WTC11 (cell line): Measurements from ENCODE around the gene PLTP. TPM values are rescaled to one million over a fixed set of nuclear protein-coding genes. Genes with fewer than 3 reads are reported as not detected.

Experiments used
- ATAC-seq: fragments of 200-7000 bp; cut with Tn5 transposase; 2 replicates; pipeline ENCODE4 v1.10.0; 2021; ENCODE audit warnings: mild to moderate bottlenecking, moderate library complexity
- CTCF ChIA-PET: fragments of 300-600 bp; sonication (Branson Sonifier 250); formaldehyde crosslinking; loops from one replicate; lab custom pipeline; 2021; ENCODE audit warnings: antibody characterized with exemption; lab: Charles Lee
- POLR2A ChIA-PET: fragments of 350-600 bp; sonication (Branson Sonifier 250); formaldehyde crosslinking; loops from one replicate; lab custom pipeline; 2021; ENCODE audit warnings: antibody characterized with exemption; lab: Charles Lee
- DNase-seq: peaks from one replicate; pipeline ENCODE4 v3.0.0; 2021; ENCODE audit warnings: low spot score
- H3K27ac Mint-ChIP-seq: 2 replicates; pipeline ENCODE4 v1.8.0; 2021; ENCODE audit warnings: mixed read lengths
- H3K27me3 Mint-ChIP-seq: 2 replicates; pipeline ENCODE4 v1.8.0; 2021; ENCODE audit warnings: low read depth, mild to moderate bottlenecking, moderate library complexity, mixed read lengths
- H3K36me3 Mint-ChIP-seq: 2 replicates; pipeline ENCODE4 v1.8.0; 2021; ENCODE audit warnings: mixed read lengths
- H3K4me1 Mint-ChIP-seq: 2 replicates; pipeline ENCODE4 v1.8.0; 2022; ENCODE audit warnings: mixed read lengths
- H3K4me3 Mint-ChIP-seq: 2 replicates; pipeline ENCODE4 v1.8.0; 2021; ENCODE audit warnings: mild to moderate bottlenecking, moderate library complexity, mixed read lengths
- H3K9me3 Mint-ChIP-seq: 2 replicates; pipeline ENCODE4 v1.8.0; 2021; ENCODE audit warnings: mixed read lengths
- ELF4 ChIP-seq: sonication (generic); formaldehyde crosslinking; IDR thresholded peaks from 2 replicates; pipeline ENCODE4 v1.8.1; 2022; ENCODE audit warnings: low read depth, mild to moderate bottlenecking, moderate library complexity, missing genetic modification reagents
- ETV6 ChIP-seq: sonication (generic); formaldehyde crosslinking; IDR thresholded peaks from 2 replicates; pipeline ENCODE4 v1.8.1; 2022; ENCODE audit warnings: mild to moderate bottlenecking, missing genetic modification reagents
- FOXP4 ChIP-seq: sonication (generic); formaldehyde crosslinking; IDR thresholded peaks from 2 replicates; pipeline ENCODE4 v1.8.0; 2022; ENCODE audit warnings: mild to moderate bottlenecking, missing genetic modification reagents
- GTF2I ChIP-seq: fragments of 250-450 bp; sonication (Bioruptor Pico); conservative IDR thresholded peaks from 2 replicates; pipeline ENCODE4 v1.4.0; 2021; ENCODE audit warnings: mild to moderate bottlenecking
- HMGXB4 ChIP-seq: sonication (generic); formaldehyde crosslinking; IDR thresholded peaks from 2 replicates; pipeline ENCODE4 v1.8.1; 2023; ENCODE audit warnings: mild to moderate bottlenecking, moderate library complexity, missing genetic modification reagents
- MAX ChIP-seq: sonication (generic); formaldehyde crosslinking; IDR thresholded peaks from 2 replicates; pipeline ENCODE4 v1.8.0; 2022; ENCODE audit warnings: mild to moderate bottlenecking, missing genetic modification reagents
- MYBL2 ChIP-seq: sonication (generic); formaldehyde crosslinking; IDR thresholded peaks from 2 replicates; pipeline ENCODE4 v1.8.1; 2023; ENCODE audit warnings: mild to moderate bottlenecking, moderate library complexity, missing genetic modification reagents
- NR2C2 ChIP-seq: sonication (generic); formaldehyde crosslinking; IDR thresholded peaks from 2 replicates; pipeline ENCODE4 v1.8.0; 2022; ENCODE audit warnings: mild to moderate bottlenecking, missing genetic modification reagents
- OVOL2 ChIP-seq: fragments of 250-450 bp; sonication (Bioruptor Pico); IDR thresholded peaks from 2 replicates; pipeline ENCODE4 v1.9.0; 2021; ENCODE audit warnings: mild to moderate bottlenecking, borderline replicate concordance
- PREB ChIP-seq: sonication (generic); formaldehyde crosslinking; IDR thresholded peaks from 2 replicates; pipeline ENCODE4 v1.8.1; 2022; ENCODE audit warnings: mild to moderate bottlenecking, missing genetic modification reagents, moderate library complexity, borderline replicate concordance
- SOX15 ChIP-seq: fragments of 250-450 bp; sonication (Bioruptor Pico); IDR thresholded peaks from 2 replicates; pipeline ENCODE4 v1.9.0; 2021; ENCODE audit warnings: mild to moderate bottlenecking
- TEAD1 ChIP-seq: sonication (generic); formaldehyde crosslinking; IDR thresholded peaks from 2 replicates; pipeline ENCODE4 v1.8.0; 2022; ENCODE audit warnings: mild to moderate bottlenecking, missing genetic modification reagents
- ZNF138 ChIP-seq: sonication (generic); formaldehyde crosslinking; conservative IDR thresholded peaks from 2 replicates; pipeline ENCODE4 v1.8.1; 2022; ENCODE audit warnings: mild to moderate bottlenecking, moderate library complexity, missing genetic modification reagents
- ZNF263 ChIP-seq: sonication (generic); formaldehyde crosslinking; IDR thresholded peaks from 2 replicates; pipeline ENCODE4 v1.8.1; 2022; ENCODE audit warnings: low read depth, mild to moderate bottlenecking, moderate library complexity, missing genetic modification reagents
- ZNF317 ChIP-seq: sonication (generic); formaldehyde crosslinking; IDR thresholded peaks from 2 replicates; pipeline ENCODE4 v1.8.1; 2023; ENCODE audit warnings: low read depth, mild to moderate bottlenecking, moderate library complexity, missing genetic modification reagents, borderline replicate concordance
- ZSCAN18 ChIP-seq: fragments of 250-450 bp; sonication (Bioruptor Pico); IDR thresholded peaks from 2 replicates; pipeline ENCODE4 v2.1.2; 2022; ENCODE audit warnings: mild to moderate bottlenecking, moderate library complexity
- total RNA-seq: library from RNA; stranded (reverse); gene quantifications from 3 replicates; pipeline ENCODE4 v1.2.3, GENCODE V29; 2021
- TF ChIP-seq, protein P1 (sequence below): sonication (generic); formaldehyde crosslinking; IDR thresholded peaks from 2 replicates; pipeline ENCODE4 v1.8.1; 2022; ENCODE audit warnings: mild to moderate bottlenecking, moderate library complexity, missing genetic modification reagents
- TF ChIP-seq, protein P2 (sequence below): fragments of 250-450 bp; sonication (Bioruptor Pico); IDR thresholded peaks from 2 replicates; pipeline ENCODE4 v1.9.0; 2021; ENCODE audit warnings: mild to moderate bottlenecking
- TF ChIP-seq, protein P3 (sequence below): fragments of 250-450 bp; sonication (Bioruptor Pico); IDR thresholded peaks from 2 replicates; pipeline ENCODE4 v1.9.0; 2021; ENCODE audit warnings: mild to moderate bottlenecking
- TF ChIP-seq, protein P4 (sequence below): sonication (generic); formaldehyde crosslinking; IDR thresholded peaks from 2 replicates; pipeline ENCODE4 v1.8.0; 2023; ENCODE audit warnings: missing genetic modification reagents, mild to moderate bottlenecking, borderline replicate concordance

The PLTP gene
- total RNA-seq, 1 experiment from 2014 or later: 109 TPM

DNA sequence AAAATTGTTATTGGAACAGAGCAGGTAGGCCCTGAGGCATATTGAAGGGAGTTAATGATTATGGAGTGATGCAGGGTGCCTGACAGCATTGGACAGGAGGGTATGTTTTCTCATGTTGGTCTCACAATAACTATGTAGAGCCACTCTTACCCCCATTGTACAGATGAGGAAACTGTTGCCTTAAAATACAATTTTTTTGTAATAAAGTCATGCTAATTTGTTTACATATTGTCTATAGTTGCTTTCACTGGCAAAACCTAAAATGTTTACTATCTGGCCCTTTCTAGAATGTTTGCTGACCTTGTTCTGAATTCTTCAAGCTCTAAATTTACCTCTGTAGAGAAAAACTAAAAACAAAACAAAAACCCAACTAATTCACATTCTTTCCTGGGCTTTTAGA lies 60.5 kb downstream of the PLTP start (continued):
- TF ChIP-seq, protein P1, sequence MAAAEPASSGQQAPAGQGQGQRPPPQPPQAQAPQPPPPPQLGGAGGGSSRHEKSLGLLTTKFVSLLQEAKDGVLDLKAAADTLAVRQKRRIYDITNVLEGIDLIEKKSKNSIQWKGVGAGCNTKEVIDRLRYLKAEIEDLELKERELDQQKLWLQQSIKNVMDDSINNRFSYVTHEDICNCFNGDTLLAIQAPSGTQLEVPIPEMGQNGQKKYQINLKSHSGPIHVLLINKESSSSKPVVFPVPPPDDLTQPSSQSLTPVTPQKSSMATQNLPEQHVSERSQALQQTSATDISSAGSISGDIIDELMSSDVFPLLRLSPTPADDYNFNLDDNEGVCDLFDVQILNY (CRISPR knock-in tag): no peak
- no peak for TF ChIP-seq NR2C2 (CRISPR knock-in tag)
- TF ChIP-seq ZNF263 (CRISPR knock-in tag): no peak
- TF ChIP-seq TEAD1: no peak
- no peak for TF ChIP-seq MAX (CRISPR knock-in tag)
- TF ChIP-seq PREB (CRISPR knock-in tag): no peak
- no peak for TF ChIP-seq HMGXB4
- TF ChIP-seq, protein P2, sequence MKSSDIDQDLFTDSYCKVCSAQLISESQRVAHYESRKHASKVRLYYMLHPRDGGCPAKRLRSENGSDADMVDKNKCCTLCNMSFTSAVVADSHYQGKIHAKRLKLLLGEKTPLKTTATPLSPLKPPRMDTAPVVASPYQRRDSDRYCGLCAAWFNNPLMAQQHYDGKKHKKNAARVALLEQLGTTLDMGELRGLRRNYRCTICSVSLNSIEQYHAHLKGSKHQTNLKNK (CRISPR knock-in tag): no peak
- TF ChIP-seq, protein P3, sequence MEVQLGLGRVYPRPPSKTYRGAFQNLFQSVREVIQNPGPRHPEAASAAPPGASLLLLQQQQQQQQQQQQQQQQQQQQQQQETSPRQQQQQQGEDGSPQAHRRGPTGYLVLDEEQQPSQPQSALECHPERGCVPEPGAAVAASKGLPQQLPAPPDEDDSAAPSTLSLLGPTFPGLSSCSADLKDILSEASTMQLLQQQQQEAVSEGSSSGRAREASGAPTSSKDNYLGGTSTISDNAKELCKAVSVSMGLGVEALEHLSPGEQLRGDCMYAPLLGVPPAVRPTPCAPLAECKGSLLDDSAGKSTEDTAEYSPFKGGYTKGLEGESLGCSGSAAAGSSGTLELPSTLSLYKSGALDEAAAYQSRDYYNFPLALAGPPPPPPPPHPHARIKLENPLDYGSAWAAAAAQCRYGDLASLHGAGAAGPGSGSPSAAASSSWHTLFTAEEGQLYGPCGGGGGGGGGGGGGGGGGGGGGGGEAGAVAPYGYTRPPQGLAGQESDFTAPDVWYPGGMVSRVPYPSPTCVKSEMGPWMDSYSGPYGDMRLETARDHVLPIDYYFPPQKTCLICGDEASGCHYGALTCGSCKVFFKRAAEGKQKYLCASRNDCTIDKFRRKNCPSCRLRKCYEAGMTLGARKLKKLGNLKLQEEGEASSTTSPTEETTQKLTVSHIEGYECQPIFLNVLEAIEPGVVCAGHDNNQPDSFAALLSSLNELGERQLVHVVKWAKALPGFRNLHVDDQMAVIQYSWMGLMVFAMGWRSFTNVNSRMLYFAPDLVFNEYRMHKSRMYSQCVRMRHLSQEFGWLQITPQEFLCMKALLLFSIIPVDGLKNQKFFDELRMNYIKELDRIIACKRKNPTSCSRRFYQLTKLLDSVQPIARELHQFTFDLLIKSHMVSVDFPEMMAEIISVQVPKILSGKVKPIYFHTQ: no peak
- TF ChIP-seq, protein P4, sequence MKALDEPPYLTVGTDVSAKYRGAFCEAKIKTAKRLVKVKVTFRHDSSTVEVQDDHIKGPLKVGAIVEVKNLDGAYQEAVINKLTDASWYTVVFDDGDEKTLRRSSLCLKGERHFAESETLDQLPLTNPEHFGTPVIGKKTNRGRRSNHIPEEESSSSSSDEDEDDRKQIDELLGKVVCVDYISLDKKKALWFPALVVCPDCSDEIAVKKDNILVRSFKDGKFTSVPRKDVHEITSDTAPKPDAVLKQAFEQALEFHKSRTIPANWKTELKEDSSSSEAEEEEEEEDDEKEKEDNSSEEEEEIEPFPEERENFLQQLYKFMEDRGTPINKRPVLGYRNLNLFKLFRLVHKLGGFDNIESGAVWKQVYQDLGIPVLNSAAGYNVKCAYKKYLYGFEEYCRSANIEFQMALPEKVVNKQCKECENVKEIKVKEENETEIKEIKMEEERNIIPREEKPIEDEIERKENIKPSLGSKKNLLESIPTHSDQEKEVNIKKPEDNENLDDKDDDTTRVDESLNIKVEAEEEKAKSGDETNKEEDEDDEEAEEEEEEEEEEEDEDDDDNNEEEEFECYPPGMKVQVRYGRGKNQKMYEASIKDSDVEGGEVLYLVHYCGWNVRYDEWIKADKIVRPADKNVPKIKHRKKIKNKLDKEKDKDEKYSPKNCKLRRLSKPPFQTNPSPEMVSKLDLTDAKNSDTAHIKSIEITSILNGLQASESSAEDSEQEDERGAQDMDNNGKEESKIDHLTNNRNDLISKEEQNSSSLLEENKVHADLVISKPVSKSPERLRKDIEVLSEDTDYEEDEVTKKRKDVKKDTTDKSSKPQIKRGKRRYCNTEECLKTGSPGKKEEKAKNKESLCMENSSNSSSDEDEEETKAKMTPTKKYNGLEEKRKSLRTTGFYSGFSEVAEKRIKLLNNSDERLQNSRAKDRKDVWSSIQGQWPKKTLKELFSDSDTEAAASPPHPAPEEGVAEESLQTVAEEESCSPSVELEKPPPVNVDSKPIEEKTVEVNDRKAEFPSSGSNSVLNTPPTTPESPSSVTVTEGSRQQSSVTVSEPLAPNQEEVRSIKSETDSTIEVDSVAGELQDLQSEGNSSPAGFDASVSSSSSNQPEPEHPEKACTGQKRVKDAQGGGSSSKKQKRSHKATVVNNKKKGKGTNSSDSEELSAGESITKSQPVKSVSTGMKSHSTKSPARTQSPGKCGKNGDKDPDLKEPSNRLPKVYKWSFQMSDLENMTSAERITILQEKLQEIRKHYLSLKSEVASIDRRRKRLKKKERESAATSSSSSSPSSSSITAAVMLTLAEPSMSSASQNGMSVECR (CRISPR knock-in tag): no peak
- TF ChIP-seq, all 79 proteins: peak for 0

DNA sequence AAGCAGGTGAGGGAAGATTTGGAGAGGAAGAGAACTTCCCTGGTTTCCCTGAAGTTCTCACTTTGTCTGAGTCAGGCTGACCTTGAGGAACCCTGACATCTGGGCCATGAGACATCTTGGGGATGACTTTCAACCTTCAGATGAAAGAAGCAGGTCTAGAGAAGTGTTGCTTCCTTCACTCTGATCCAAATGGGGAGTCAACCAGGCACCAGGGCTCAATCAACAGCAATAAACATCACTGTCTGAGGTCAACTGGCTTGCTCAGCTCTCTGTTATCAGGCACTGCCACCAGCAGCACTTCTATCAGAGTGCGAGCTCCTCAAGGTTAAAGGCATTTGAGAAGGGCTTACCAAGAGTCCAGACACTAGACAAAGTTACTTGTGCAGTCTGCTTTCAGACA lies 61.0 kb downstream of the PLTP start:
- Mint-ChIP-seq H3K27ac (peak overlapping the region; percentile 84), H3K27me3 (no peaks in the 10 kb centered on the region), H3K9me3 (no peaks in the 10 kb centered on the region), H3K4me3 (no peak overlapping the region), H3K4me1 (peaks cover 44% of the 10 kb centered on the region), H3K36me3 (peaks cover 28% of the 10 kb centered on the region; the same call in 1 of the 2 replicates)
- POLR2A ChIA-PET: interaction anchor here (0.9 kb wide), 1 partner anchor 32 kb away, joined by 3 read pairs; no protein-coding TSS in a partner anchor
- no peak for ATAC-seq
- no peak for DNase-seq
- CTCF ChIA-PET: interaction anchor here (2.2 kb wide), 1 partner anchor 27 kb away, joined by 11 read pairs; no protein-coding TSS in a partner anchor
- TF ChIP-seq SOX15 (CRISPR knock-in tag) (no peak), ZNF138 (no peak), ZSCAN18 (no peak), MYBL2 (CRISPR knock-in tag) (no peak), OVOL2 (CRISPR knock-in tag) (no peak), ETV6 (CRISPR knock-in tag) (no peak), ZNF317 (CRISPR knock-in tag) (no peak), FOXP4 (CRISPR knock-in tag) (no peak), GTF2I (no peak), ELF4 (no peak)
- TF ChIP-seq, protein P2 (CRISPR knock-in tag): no peak
